Nucleus accumbens (tissue), 56 donors: Measurements from ENCODE around the gene DNAH2.

ENCODE experiments used
- DNase-seq, 56 donors: peaks; one replicate each; lab custom pipeline; 2025; lab: John Stamatoyannopoulos, UW

DNAH2 gene

DNA sequence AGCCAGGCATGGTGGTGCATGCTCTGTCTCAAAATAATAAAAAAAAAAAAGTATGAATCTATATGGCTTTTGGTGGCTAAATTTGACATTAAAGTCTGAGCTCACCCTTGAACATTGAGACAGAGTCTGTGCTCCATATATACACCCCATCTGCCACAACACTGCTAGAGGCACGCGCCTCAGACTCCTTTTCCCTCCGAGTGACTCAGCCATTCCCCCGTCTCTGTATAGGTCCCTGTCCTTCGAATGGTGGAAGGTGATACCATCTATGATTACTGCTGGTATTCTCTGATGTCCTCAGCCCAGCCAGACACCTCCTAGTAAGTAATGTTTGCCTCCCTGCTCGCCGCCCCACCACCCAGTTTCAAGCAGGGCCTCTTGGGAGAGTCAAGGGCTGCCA, 17.0 kb upstream of the DNAH2 start:
- DNase-seq, result no peak

GRCh38 chr17:7701681-7702080, 15.9 kb upstream of the DNAH2 start:
- no peak for DNase-seq

GRCh38 chr17:7702776-7703175, 14.8 kb upstream of the DNAH2 start:
- DNase-seq, result no peak

GRCh38 chr17:7703584-7704479, 13.7 kb upstream of the DNAH2 start:
- DNase-seq, result peak in 41 of 56 donors; percentile 8 to 87 (median 59)

GRCh38 chr17:7704601-7705268, 12.8 kb upstream of the DNAH2 start, which contains the start of gene EFNB3:
Gene EFNB3, plus strand, starts transcription at chr17:7705202. Its CDS starts 397 bp downstream, at chr17:7705599.
- peak in 32 of 56 donors; percentile 19 to 77 (median 48) for DNase-seq

DNA sequence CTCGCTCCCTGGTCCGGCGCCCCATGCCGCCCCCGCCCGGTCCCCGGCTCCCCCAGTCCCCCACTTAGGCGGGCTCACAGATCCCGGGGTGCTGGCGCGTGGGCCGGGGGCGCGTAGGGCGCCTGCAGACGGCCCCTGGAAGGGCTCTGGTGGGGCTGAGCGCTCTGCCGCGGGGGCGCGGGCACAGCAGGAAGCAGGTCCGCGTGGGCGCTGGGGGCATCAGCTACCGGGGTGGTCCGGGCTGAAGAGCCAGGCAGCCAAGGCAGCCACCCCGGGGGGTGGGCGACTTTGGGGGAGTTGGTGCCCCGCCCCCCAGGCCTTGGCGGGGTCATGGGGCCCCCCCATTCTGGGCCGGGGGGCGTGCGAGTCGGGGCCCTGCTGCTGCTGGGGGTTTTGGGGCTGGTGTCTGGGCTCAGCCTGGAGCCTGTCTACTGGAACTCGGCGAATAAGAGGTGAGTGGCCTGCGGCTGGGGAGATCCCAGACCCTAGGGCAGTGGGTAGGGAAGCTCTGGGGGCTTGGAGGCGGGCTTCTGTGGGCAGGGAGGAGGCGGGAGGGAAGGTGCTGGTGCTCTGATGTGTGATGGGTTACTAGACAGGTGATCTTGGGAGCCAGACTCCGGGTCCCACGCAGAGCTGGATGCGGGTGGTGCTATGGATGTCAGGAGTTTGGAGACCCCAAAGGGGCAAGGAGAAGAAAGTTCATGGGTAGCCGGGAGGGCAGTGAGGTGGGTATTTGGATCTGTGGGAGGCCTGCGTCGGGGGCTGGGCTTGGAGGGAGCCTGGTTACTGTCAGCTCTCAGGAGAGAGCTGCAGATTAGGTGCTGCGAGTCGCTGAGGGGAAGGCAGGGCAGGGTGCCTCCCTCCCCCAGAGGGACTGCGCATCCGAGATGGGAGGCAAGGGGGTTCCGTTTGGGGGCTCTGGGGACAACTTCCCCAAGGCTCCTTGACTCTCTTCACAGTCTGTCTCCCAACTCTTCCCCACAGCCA, 12.0 kb upstream of the DNAH2 start:
- DNase-seq, result peak in 3 of 56 donors; percentile 21 to 55 (median 27)

GRCh38 chr17:7706631-7707354, 10.8 kb upstream of the DNAH2 start:
- no peak for DNase-seq

DNA sequence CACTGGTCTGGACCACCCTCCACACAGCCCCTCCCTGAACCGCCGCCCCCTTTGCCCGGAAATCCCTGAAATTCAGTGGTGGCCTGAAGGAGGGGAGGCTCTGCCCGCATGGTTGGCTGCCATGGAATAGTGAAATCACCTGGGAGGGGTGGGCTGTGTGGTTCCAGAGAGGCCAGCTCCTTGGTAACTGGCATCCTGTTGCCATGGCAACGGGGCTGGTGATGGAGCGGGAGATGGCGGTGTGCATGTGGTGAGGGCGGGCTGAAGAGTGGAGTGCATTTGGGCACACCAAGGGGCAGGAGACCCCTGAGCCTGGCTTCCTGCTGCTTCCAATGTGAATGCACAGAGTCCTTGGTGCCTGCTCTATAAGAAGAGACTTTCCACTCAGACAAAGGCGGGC, 10.1 kb upstream of the DNAH2 start:
- DNase-seq, result peak in 17 of 56 donors; percentile 3 to 70 (median 26)

DNA sequence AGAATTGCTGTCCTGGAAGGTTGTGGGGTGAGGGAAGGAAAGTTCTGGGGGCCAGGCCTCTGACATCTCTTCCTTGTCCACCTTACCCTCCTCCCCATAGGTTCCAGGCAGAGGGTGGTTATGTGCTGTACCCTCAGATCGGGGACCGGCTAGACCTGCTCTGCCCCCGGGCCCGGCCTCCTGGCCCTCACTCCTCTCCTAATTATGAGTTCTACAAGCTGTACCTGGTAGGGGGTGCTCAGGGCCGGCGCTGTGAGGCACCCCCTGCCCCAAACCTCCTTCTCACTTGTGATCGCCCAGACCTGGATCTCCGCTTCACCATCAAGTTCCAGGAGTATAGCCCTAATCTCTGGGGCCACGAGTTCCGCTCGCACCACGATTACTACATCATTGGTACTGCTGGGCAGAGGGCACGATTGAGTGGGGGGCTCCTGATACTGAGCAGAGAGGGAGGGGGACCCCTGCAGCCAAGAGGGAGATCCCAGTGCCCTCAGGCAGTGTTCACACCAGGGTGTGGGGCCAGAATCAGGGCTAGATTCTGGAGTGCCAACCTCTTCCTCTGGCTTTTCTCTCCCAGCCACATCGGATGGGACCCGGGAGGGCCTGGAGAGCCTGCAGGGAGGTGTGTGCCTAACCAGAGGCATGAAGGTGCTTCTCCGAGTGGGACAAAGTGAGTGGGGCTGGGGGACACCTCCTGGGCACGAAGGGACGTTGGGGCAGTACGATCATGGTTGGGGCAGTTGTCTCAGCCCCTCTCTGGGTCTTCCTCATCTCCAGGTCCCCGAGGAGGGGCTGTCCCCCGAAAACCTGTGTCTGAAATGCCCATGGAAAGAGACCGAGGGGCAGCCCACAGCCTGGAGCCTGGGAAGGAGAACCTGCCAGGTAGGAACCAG, 9.4 kb upstream of the DNAH2 start:
- DNase-seq, result no peak

DNA sequence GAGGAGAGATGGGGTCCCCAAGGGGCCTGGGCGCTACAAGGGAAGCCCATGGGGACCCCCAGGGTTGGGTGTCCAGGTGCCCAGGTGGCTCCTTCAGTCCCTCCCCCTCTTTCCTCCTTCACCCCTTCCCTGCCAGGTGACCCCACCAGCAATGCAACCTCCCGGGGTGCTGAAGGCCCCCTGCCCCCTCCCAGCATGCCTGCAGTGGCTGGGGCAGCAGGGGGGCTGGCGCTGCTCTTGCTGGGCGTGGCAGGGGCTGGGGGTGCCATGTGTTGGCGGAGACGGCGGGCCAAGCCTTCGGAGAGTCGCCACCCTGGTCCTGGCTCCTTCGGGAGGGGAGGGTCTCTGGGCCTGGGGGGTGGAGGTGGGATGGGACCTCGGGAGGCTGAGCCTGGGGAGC, 8.5 kb upstream of the DNAH2 start:
- no peak for DNase-seq

- DNase-seq, result no peak
Observed at GRCh38 chr17:7710301-7710700, 7.2 kb upstream of the DNAH2 start.

DNA sequence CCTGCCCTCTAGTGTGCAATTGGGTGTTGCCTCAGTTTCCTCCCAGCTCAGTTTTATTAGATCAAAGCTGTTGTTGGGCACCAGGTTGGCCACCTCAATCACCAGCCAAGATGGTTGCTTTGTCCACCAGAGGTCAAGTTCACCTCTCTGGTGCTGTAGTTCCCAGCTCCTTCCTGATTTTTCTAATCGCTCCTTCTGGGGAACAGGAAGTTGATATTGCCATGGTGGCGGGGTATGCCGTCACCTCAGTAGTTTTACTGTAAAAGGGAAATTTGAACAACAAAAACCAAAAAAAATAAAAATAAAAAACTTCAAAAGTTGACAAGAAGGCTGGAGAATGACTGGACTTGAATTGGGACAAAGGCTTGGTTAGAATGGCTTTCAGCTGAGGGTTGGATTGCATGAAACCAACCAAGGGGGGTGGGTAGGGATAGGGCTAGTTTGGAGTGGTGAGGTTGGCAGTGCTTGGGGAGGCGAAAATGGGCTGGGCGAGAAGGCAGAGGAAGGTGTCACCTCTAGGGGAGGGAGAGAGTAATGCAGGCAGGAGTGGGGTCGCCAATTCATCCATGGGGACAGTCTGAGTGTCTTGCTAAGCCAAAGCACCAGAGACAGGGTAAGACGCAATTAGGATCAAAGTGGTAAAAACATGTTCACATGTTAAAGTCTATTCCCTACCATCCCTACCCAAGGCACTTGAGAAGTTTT, 6.3 kb upstream of the DNAH2 start:
- DNase-seq, result no peak

DNA sequence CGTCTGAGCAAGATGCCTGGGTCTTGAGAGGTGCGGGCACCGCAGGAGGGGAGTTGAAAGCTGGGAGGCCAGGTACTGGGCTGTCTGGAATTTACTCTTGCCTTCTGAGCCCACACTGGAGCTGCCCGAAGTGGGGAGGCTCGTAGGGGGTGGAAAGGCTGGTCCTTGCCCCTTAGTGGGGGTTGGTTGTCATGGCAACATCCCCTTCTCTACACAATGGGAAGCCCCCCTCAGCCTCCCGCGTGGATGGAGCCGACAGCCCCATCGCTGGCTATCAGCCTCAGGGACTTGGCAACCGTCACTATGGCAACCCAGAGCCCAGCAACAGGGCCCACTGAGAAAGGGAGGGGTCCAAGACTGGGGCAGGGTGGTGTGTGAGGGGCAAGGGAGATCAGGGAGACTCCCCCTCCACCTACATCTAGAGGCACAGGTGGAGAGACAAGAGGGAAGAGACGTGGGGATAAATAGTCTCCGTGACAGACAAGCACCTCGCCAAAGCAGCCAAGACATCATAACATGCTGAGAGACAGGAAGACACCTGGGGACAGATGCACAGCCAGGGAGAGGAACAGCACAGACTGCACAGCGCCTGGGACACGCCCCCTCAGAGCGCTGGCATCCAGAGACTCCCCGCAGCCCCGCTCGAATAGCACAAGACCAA, 5.3 kb upstream of the DNAH2 start:
- peak in 8 of 56 donors; percentile 5 to 49 (median 16) for DNase-seq

DNA sequence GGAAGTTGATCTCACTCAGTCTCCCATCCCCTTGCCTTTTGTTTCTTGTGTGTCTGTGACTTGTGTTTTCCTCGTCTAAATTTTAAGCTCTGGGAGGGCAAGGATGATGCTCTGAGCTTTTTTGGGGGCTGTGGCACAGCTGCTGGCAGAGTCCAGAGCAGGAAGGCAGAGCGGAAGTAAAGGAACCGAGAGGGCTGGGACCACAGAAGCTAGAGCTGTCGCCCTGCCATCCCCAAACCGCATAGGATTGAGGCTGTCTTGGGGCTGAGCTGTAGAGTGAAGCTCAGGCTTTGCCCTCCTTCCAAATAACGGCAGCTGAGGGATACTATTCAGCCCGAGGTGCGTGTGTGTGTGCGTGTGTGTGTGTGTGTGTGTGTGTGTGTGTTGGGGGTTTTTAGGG, 3.8 kb upstream of the DNAH2 start:
- no peak for DNase-seq

DNA sequence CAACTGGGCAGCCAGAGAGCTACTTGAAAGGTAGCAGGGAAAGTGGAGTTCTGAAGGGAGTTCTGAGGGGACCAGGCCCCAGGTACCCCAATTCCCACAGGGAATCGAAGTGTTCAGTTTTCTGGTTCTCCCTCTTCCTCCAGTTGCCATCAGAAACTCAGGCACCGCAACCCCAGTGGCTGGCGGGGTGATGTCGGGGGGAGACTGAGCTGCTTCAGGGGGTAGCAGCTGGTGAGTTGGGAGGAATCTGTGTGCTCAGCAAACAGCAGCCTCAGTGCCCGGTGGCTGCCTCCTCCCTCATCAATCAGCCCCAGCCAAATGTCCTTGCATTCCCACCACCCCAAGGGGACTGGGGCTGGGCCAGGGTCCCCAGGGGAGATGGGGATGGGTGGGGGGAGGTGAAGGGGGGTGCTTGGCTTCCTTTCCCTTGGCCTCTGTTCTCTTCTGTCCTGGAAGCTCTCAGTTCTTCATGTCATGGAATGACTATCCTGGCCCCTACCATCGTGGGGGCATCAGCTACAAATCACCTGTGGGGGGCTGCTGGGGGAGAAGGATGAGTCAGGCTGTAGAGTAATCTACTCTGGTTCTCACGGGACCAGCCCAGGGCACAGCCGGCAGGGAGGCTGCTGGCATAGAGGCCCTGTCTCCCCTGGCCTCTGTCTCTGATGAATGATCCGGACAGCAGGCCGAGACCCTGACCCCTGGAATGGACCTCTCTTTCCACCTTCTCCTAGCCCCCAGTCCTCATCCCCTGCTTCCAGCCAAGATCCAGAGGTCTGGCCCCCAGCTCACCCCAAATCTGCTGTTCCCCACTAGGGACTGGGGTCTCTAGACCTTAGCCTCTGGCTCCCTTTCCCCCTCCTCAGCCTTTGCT, 2.6 kb upstream of the DNAH2 start:
- DNase-seq, result no peak
